ENCODE results near the gene PPP1R14D.
A peak's percentile ranks its signal among the peaks of the same experiment; 100 is the strongest.

GRCh38 chr15:40807028-40807887, 21.2 kb downstream of the PPP1R14D start, which contains the start of the genes DNAJC17 and ZFYVE19:
- TF ChIP-seq, protein P1, sequence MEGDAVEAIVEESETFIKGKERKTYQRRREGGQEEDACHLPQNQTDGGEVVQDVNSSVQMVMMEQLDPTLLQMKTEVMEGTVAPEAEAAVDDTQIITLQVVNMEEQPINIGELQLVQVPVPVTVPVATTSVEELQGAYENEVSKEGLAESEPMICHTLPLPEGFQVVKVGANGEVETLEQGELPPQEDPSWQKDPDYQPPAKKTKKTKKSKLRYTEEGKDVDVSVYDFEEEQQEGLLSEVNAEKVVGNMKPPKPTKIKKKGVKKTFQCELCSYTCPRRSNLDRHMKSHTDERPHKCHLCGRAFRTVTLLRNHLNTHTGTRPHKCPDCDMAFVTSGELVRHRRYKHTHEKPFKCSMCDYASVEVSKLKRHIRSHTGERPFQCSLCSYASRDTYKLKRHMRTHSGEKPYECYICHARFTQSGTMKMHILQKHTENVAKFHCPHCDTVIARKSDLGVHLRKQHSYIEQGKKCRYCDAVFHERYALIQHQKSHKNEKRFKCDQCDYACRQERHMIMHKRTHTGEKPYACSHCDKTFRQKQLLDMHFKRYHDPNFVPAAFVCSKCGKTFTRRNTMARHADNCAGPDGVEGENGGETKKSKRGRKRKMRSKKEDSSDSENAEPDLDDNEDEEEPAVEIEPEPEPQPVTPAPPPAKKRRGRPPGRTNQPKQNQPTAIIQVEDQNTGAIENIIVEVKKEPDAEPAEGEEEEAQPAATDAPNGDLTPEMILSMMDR (IDR thresholded peaks at IDR 0.05), result peak in 1 of 2 donors; percentile 29
- no peak for TF ChIP-seq POLR2AphosphoS5 (IDR thresholded peaks at IDR 0.05)
- TF ChIP-seq POLR2A (IDR thresholded peaks at IDR 0.05), result no peak
- no peak for TF ChIP-seq EP300 (IDR thresholded peaks at IDR 0.05)
